ENCODE results near the gene AGBL4. TPM values are rescaled to one million over a fixed set of nuclear protein-coding genes. Genes with fewer than 3 reads are reported as not detected.

The AGBL4 gene
- total RNA-seq, 1 donor from 2014 or later = 3.1 TPM

DNA sequence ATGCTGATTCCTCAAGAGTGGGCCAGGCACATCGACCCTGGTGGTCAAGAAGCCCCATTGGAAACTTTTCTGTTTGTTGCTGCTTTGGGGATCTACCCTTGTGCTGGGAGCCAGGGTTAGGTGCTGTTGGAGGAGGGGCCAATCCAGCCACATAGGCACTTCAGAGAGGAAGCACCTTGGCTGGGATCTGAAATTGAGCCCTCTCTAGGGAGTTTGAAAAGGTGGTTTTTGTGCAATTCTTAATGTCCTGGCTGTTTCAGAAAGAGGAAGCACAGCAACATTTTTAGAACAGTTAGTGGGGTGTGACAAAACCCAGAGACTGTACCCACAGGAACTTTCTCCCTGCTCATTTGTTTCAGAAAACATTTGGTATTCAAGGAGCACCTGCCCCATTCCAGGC lies 1229.9 kb downstream of the AGBL4 start:
- Mint-ChIP-seq H3K9me3 (ENCODE audit: low read depth) (no peaks in the 10 kb centered on the region), H3K36me3 (ENCODE audit: insufficient read depth) (no peaks in the 10 kb centered on the region), H3K27ac (no peak overlapping the region), H3K27me3 (peaks cover under 1% of the 10 kb centered on the region), H3K4me3 (ENCODE audit: low read depth) (no peak overlapping the region), H3K4me1 (ENCODE audit: low read depth) (peaks cover 24% of the 10 kb centered on the region)
- no peak for TF ChIP-seq CTCF (IDR thresholded peaks at IDR 0.05; ENCODE audit: unreplicated experiment)
- DNase-seq (ENCODE audit: low spot score, unreplicated experiment) = no peak

DNA sequence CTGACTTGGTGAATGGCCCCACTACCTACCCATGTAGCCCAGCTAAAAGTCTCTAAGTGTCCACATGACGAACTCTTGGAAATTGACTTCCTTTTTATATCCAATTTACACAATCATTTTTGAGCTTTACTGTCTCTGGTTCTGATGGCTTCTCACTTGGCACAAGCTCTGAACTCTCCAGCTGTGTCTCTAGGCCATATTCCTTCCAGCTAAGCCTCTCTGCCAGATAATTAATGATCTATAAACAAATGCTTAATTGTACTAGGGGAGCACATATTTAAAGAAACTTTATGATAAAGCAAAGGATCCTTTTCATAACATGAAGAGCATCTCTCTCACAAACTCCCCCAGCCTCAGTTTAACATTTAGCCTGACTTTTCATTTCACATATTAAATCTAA lies 1230.8 kb downstream of the AGBL4 start:
- H3K4me3 Mint-ChIP-seq (ENCODE audit: low read depth) = no peak overlapping the region
- no peaks in the 10 kb centered on the region for H3K9me3 Mint-ChIP-seq (ENCODE audit: low read depth)
- H3K36me3 Mint-ChIP-seq (ENCODE audit: insufficient read depth) = no peaks in the 10 kb centered on the region
- DNase-seq (ENCODE audit: low spot score, unreplicated experiment) = no peak
- H3K27ac Mint-ChIP-seq = no peak overlapping the region
- no peak for TF ChIP-seq CTCF (IDR thresholded peaks at IDR 0.05; ENCODE audit: unreplicated experiment)
- no peaks in the 10 kb centered on the region for H3K27me3 Mint-ChIP-seq
- peaks cover 24% of the 10 kb centered on the region for H3K4me1 Mint-ChIP-seq (ENCODE audit: low read depth)

- no peaks in the 10 kb centered on the region for H3K36me3 Mint-ChIP-seq (ENCODE audit: insufficient read depth)
- H3K27me3 Mint-ChIP-seq = no peaks in the 10 kb centered on the region
- peaks cover 24% of the 10 kb centered on the region for H3K4me1 Mint-ChIP-seq (ENCODE audit: low read depth)
- TF ChIP-seq CTCF (IDR thresholded peaks at IDR 0.05; ENCODE audit: unreplicated experiment) = no peak
- DNase-seq (ENCODE audit: low spot score, unreplicated experiment) = no peak
- no peaks in the 10 kb centered on the region for H3K9me3 Mint-ChIP-seq (ENCODE audit: low read depth)
- H3K27ac Mint-ChIP-seq = no peak overlapping the region
- no peak overlapping the region for H3K4me3 Mint-ChIP-seq (ENCODE audit: low read depth)
Observed at GRCh38 chr1:48790397-48790796, 1233.4 kb downstream of the AGBL4 start.

DNA sequence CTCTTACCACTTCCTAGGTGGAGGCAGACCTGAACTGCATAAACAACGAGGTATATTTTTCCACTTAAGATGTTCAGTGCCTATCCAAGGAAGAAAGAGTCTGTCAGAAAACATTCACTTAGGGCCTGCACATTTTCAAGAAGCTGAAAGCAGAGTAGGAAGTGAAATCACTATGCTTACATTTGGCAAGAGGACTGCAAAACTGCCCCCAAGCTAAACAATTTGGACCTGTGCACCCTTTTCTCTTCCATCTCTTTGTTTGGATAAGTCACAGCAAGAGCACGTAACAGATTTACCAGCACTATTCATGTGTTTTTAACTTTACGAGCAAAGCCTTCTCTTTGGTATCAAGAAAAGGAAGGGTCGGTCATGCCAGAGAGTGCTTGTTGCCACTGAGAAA lies 1233.9 kb downstream of the AGBL4 start:
- TF ChIP-seq CTCF (IDR thresholded peaks at IDR 0.05; ENCODE audit: unreplicated experiment) = no peak
- Mint-ChIP-seq H3K4me1 (ENCODE audit: low read depth) (peaks cover 24% of the 10 kb centered on the region), H3K27ac (no peak overlapping the region), H3K36me3 (ENCODE audit: insufficient read depth) (no peaks in the 10 kb centered on the region), H3K27me3 (no peaks in the 10 kb centered on the region), H3K4me3 (ENCODE audit: low read depth) (no peak overlapping the region), H3K9me3 (ENCODE audit: low read depth) (no peaks in the 10 kb centered on the region)
- no peak for DNase-seq (ENCODE audit: low spot score, unreplicated experiment)

DNA sequence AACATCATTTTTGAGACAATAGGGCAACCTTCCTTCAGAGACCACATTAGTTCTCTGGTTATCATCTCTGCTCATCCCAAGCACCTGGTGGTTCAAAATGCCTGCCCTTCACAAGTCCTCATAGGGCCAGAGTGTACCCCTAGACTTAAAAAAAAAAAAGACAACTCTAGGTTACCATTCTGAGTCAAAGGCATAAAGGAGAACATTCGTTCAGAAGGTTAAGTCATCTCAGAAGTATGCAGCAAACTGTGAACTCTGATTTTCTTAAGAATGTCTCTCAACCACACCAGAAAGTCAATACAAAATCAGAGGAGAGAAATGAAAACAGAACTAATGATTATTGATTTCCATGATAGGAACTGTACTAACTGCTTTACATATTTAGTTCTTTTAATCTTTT lies 1237.9 kb downstream of the AGBL4 start:
- H3K36me3 Mint-ChIP-seq (ENCODE audit: insufficient read depth) = no peaks in the 10 kb centered on the region
- H3K27me3 Mint-ChIP-seq = peaks cover 2% of the 10 kb centered on the region
- no peak overlapping the region for H3K4me3 Mint-ChIP-seq (ENCODE audit: low read depth)
- DNase-seq (ENCODE audit: low spot score, unreplicated experiment) = no peak
- H3K27ac Mint-ChIP-seq = no peak overlapping the region
- H3K9me3 Mint-ChIP-seq (ENCODE audit: low read depth) = no peaks in the 10 kb centered on the region
- no peak for TF ChIP-seq CTCF (IDR thresholded peaks at IDR 0.05; ENCODE audit: unreplicated experiment)
- peaks cover 8% of the 10 kb centered on the region for H3K4me1 Mint-ChIP-seq (ENCODE audit: low read depth)
